Liver (tissue), 9 donors: ENCODE results near the gene HTR5A. TPM values are rescaled to one million over a fixed set of nuclear protein-coding genes. Genes with fewer than 3 reads are reported as not detected.

Experiments used
- DNase-seq: peaks from one replicate; pipeline ENCODE4 v3.0.0-alpha.2; 2017; ENCODE audit warnings: low spot score
- H3K27ac ChIP-seq, 2 donors: one replicate each; pipeline ENCODE4 v1.7.0; 2013; ENCODE audit warnings: inconsistent platforms in 2 of 2, low read length in 2 of 2, control low read depth in 1 of 2, low read depth in 1 of 2, mild to moderate bottlenecking in 1 of 2
- H3K27me3 ChIP-seq, 4 donors: one replicate each; pipeline versions ENCODE4 v1.6.1 to v1.7.0; 2013; ENCODE audit warnings: low read length in 3 of 4, inconsistent platforms in 1 of 4, mild to moderate bottlenecking in 1 of 4, moderate library complexity in 1 of 4; ENCODE audit not compliant: control insufficient read depth in 4 of 4, insufficient read depth in 4 of 4
- H3K36me3 ChIP-seq, 4 donors: one replicate each; pipeline versions ENCODE4 v1.6.1 to v1.7.0; 2013; ENCODE audit warnings: low read length in 3 of 4, mild to moderate bottlenecking in 3 of 4, low read depth in 1 of 4, moderate library complexity in 1 of 4; ENCODE audit not compliant: control insufficient read depth in 4 of 4, insufficient read depth in 3 of 4
- H3K4me1 ChIP-seq, 4 donors: one replicate each; pipeline versions ENCODE4 v1.6.1 to v1.7.0; 2013; ENCODE audit warnings: low read length in 3 of 4, mild to moderate bottlenecking in 3 of 4, moderate library complexity in 1 of 4; ENCODE audit not compliant: control insufficient read depth in 4 of 4, insufficient read depth in 4 of 4
- H3K4me3 ChIP-seq, 3 donors: one replicate each; pipeline versions ENCODE4 v1.6.1 to v1.7.0; 2013; ENCODE audit warnings: low read length in 3 of 3, control low read depth in 1 of 3, low read depth in 1 of 3, mild to moderate bottlenecking in 1 of 3
- H3K9ac ChIP-seq, 2 donors: one replicate each; pipeline ENCODE4 v1.7.0; 2013; ENCODE audit warnings: low read length in 2 of 2, mild to moderate bottlenecking in 2 of 2, moderate library complexity in 2 of 2, control low read depth in 1 of 2, low read depth in 1 of 2
- H3K9me3 ChIP-seq, 4 donors: one replicate each; pipeline versions ENCODE4 v1.6.1 to v1.7.0; 2013; ENCODE audit warnings: low read length in 3 of 4; ENCODE audit not compliant: control insufficient read depth in 4 of 4
- EGR1 ChIP-seq, 2 donors: IDR thresholded peaks; 2 replicates each; pipeline ENCODE4 v1.6.1; 2016 to 2018; ENCODE audit warnings: antibody characterized with exemption in 2 of 2, low read depth in 2 of 2
- FOXA1 ChIP-seq: IDR thresholded peaks from 2 replicates; pipeline ENCODE4 v1.6.1; 2016; ENCODE audit warnings: antibody characterized with exemption
- FOXA2 ChIP-seq: IDR thresholded peaks from 2 replicates; pipeline ENCODE4 v1.6.1; 2016; ENCODE audit warnings: antibody characterized with exemption
- GABPA ChIP-seq, 2 donors: IDR thresholded peaks in 1 of 2; conservative IDR thresholded peaks in 1 of 2; 2 replicates each; pipeline ENCODE4 v1.6.1; 2016; ENCODE audit warnings: antibody characterized with exemption in 2 of 2, mild to moderate bottlenecking in 1 of 2, moderate library complexity in 1 of 2
- HNF4A ChIP-seq, 2 donors: conservative IDR thresholded peaks; 2 replicates each; pipeline ENCODE4 v1.6.1; 2016; ENCODE audit warnings: antibody characterized with exemption in 2 of 2, mild to moderate bottlenecking in 2 of 2
- HNF4G ChIP-seq: IDR thresholded peaks from 2 replicates; pipeline ENCODE4 v1.6.1; 2016; ENCODE audit warnings: antibody characterized with exemption
- JUND ChIP-seq, 2 donors: IDR thresholded peaks; 2 replicates each; pipeline ENCODE4 v1.6.1; 2016; ENCODE audit warnings: antibody characterized with exemption in 2 of 2
- NR2F2 ChIP-seq: IDR thresholded peaks from 2 replicates; pipeline ENCODE4 v1.6.1; 2016; ENCODE audit warnings: antibody characterized with exemption
- RAD21 ChIP-seq, 2 donors: IDR thresholded peaks; 2 replicates each; pipeline ENCODE4 v1.6.1; 2016; ENCODE audit warnings: antibody characterized with exemption in 2 of 2, mild to moderate bottlenecking in 2 of 2
- RXRA ChIP-seq, 2 donors: IDR thresholded peaks; 2 replicates each; pipeline ENCODE4 v1.6.1; 2017 to 2018; ENCODE audit warnings: antibody characterized with exemption in 2 of 2, mild to moderate bottlenecking in 1 of 2
- SP1 ChIP-seq: IDR thresholded peaks from 2 replicates; pipeline ENCODE4 v1.6.1; 2018; ENCODE audit warnings: antibody characterized with exemption, mild to moderate bottlenecking
- TAF1 ChIP-seq: conservative IDR thresholded peaks from 2 replicates; pipeline ENCODE4 v1.6.1; 2016; ENCODE audit warnings: antibody characterized with exemption, mild to moderate bottlenecking
- YY1 ChIP-seq: IDR thresholded peaks from 2 replicates; pipeline ENCODE4 v1.6.1; 2016; ENCODE audit warnings: antibody characterized with exemption, mild to moderate bottlenecking
- whole genome bisulfite sequencing: extraction: QIAGEN DNeasy Blood & Tissue Kit; methylation state at CpG from one replicate; pipeline ENCODE4 v1.1.7; 2013; 5-methylcytosine and 5-hydroxymethylcytosine counted together
- polyA plus RNA-seq, 2 donors: library from polyadenylated mRNA; stranded (reverse) in 1 of 2; unstranded in 1 of 2; fragments of 200-250 nt in 1 of 2; fragments of >200 nt in 1 of 2; fragmentation: Nextera tagmentation in 1 of 2; extraction: Ambion mirVana in 1 of 2; gene quantifications; one replicate each; pipeline versions ENCODE4 v1.2.1 to v1.2.3, GENCODE V29; 2013 to 2015
- total RNA-seq, 2 donors: library from RNA; depleted of rRNA; stranded (reverse); fragments of >200 nt; gene quantifications; one replicate each; pipeline ENCODE4 v1.2.3, GENCODE V29; 2014
- TF ChIP-seq, protein P1 (sequence below): IDR thresholded peaks from 2 replicates; pipeline ENCODE4 v1.6.1; 2016; ENCODE audit warnings: antibody characterized with exemption
- TF ChIP-seq, protein P2 (sequence below): fragments of 150-350 bp; IDR thresholded peaks from 2 replicates; pipeline ENCODE4 v1.5.1; 2017; ENCODE audit warnings: improper control_type of control experiment, low read depth, low read length; ENCODE audit not compliant: missing input control
- TF ChIP-seq, protein P3 (sequence below): IDR thresholded peaks from 2 replicates; pipeline ENCODE4 v1.6.1; 2016; ENCODE audit warnings: antibody characterized with exemption, mild to moderate bottlenecking
- TF ChIP-seq, protein P4 (sequence below): IDR thresholded peaks from 2 replicates; pipeline ENCODE4 v1.6.1; 2016; ENCODE audit warnings: antibody characterized with exemption
- donor health status: healthy.
- donor health status: healthy.
- donor health status: healthy.
- donor health status: healthy.
- donor health status: healthy.

The HTR5A gene
- total and polyA plus RNA-seq, 4 donors: not detected

DNA sequence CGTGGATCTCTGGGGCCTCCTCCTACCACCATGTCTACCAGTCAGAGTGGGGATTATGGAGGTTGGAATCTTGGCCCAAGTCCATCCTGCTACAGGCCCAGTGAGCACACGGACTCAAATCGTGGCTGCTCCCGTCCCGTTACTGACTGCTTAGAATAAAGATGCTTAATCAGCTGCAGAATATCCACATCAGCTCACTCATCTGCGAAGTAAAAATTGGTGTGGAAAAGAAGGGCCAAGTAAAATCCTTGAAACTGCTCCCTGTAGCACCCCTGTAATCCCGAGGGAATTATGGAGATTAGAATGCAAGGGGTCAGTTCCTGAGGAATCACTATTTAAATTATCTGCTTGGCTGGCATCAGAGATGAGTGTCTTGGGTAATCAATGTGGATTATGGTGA lies 13.0 kb upstream of the HTR5A start:
- Histone ChIP-seq H3K27me3 (peaks cover 0 to 4% (median 0%) of the 10 kb centered on the region in 4 donors), H3K27ac (no peak overlapping the region), H3K9ac (no peak overlapping the region), H3K9me3 (no peaks in the 10 kb centered on the region), H3K4me3 (no peak overlapping the region), H3K4me1 (no peaks in the 10 kb centered on the region), H3K36me3 (no peaks in the 10 kb centered on the region)
- no peak for DNase-seq
- WGBS: 70% methylated on average over 7 of the region's 7 CpGs
- TF ChIP-seq, protein P1, sequence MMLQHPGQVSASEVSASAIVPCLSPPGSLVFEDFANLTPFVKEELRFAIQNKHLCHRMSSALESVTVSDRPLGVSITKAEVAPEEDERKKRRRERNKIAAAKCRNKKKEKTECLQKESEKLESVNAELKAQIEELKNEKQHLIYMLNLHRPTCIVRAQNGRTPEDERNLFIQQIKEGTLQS: no peak
- TF ChIP-seq NR2F2 (no peak), JUND (IDR thresholded peaks at IDR 0.05) (no peak), RAD21 (IDR thresholded peaks at IDR 0.05) (no peak), FOXA1 (no peak), SP1 (no peak), YY1 (no peak), HNF4G (no peak)
- TF ChIP-seq, protein P2, sequence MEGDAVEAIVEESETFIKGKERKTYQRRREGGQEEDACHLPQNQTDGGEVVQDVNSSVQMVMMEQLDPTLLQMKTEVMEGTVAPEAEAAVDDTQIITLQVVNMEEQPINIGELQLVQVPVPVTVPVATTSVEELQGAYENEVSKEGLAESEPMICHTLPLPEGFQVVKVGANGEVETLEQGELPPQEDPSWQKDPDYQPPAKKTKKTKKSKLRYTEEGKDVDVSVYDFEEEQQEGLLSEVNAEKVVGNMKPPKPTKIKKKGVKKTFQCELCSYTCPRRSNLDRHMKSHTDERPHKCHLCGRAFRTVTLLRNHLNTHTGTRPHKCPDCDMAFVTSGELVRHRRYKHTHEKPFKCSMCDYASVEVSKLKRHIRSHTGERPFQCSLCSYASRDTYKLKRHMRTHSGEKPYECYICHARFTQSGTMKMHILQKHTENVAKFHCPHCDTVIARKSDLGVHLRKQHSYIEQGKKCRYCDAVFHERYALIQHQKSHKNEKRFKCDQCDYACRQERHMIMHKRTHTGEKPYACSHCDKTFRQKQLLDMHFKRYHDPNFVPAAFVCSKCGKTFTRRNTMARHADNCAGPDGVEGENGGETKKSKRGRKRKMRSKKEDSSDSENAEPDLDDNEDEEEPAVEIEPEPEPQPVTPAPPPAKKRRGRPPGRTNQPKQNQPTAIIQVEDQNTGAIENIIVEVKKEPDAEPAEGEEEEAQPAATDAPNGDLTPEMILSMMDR: no peak
- TF ChIP-seq, protein P3, sequence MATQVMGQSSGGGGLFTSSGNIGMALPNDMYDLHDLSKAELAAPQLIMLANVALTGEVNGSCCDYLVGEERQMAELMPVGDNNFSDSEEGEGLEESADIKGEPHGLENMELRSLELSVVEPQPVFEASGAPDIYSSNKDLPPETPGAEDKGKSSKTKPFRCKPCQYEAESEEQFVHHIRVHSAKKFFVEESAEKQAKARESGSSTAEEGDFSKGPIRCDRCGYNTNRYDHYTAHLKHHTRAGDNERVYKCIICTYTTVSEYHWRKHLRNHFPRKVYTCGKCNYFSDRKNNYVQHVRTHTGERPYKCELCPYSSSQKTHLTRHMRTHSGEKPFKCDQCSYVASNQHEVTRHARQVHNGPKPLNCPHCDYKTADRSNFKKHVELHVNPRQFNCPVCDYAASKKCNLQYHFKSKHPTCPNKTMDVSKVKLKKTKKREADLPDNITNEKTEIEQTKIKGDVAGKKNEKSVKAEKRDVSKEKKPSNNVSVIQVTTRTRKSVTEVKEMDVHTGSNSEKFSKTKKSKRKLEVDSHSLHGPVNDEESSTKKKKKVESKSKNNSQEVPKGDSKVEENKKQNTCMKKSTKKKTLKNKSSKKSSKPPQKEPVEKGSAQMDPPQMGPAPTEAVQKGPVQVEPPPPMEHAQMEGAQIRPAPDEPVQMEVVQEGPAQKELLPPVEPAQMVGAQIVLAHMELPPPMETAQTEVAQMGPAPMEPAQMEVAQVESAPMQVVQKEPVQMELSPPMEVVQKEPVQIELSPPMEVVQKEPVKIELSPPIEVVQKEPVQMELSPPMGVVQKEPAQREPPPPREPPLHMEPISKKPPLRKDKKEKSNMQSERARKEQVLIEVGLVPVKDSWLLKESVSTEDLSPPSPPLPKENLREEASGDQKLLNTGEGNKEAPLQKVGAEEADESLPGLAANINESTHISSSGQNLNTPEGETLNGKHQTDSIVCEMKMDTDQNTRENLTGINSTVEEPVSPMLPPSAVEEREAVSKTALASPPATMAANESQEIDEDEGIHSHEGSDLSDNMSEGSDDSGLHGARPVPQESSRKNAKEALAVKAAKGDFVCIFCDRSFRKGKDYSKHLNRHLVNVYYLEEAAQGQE: no peak

DNA sequence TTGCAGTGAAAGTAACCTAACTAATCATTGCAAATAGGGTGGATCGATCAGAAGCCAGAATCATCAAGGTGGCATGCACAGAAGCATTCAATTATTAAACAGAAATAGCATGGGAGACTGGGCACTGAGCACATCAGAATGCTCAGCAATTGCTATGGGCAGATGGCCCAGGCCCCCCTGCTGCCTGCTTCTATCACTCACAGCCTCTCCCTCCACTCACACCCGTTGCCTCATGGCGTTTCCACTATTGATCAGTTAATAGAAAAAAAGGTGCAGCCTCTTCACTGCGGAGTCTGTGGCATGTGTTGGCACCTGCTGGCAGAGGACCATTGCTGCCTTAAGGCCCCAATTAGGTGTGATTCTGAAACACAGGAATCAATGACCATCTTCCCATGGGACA lies 11.2 kb upstream of the HTR5A start:
- Histone ChIP-seq H3K36me3 (no peaks in the 10 kb centered on the region), H3K9ac (no peak overlapping the region), H3K27me3 (peaks cover 0 to 3% (median 0%) of the 10 kb centered on the region in 4 donors), H3K4me3 (no peak overlapping the region), H3K9me3 (no peaks in the 10 kb centered on the region), H3K4me1 (no peaks in the 10 kb centered on the region), H3K27ac (no peak overlapping the region)
- 67% methylated on average over 4 of the region's 4 CpGs for WGBS
- DNase-seq: no peak
- no peak for TF ChIP-seq EGR1 (IDR thresholded peaks at IDR 0.05; ENCODE audit: low read depth in 2 of 2)
- TF ChIP-seq NR2F2: no peak
- no peak for TF ChIP-seq YY1
- TF ChIP-seq HNF4A (conservative IDR thresholded peaks at IDR 0.05): no peak
- TF ChIP-seq, protein P3: no peak
- TF ChIP-seq, protein P1: no peak
- no peak for TF ChIP-seq GABPA (IDR thresholded peaks at IDR 0.05 in 1 of 2, conservative IDR thresholded peaks at IDR 0.05 in 1 of 2)
- no peak for TF ChIP-seq FOXA2
- TF ChIP-seq, protein P4, sequence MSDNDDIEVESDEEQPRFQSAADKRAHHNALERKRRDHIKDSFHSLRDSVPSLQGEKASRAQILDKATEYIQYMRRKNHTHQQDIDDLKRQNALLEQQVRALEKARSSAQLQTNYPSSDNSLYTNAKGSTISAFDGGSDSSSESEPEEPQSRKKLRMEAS: no peak
- no peak for TF ChIP-seq RAD21 (IDR thresholded peaks at IDR 0.05)
- TF ChIP-seq FOXA1: no peak
- no peak for TF ChIP-seq RXRA (IDR thresholded peaks at IDR 0.05)
- TF ChIP-seq JUND (IDR thresholded peaks at IDR 0.05): no peak
- no peak for TF ChIP-seq TAF1
- TF ChIP-seq SP1: no peak
